Measurements from ENCODE around the gene FMNL2.

FMNL2 gene

GRCh38 chr2:152379089-152379488, 44.1 kb downstream of the FMNL2 start:
- no peak overlapping the region for H3K4me3 ChIP-seq (ENCODE audit: low read depth, low read length)
- no peak for DNase-seq (ENCODE audit: low read depth, low spot score)
- in situ Hi-C loops (cut with HindIII; ENCODE audit: low sequenced_read_pairs) = no loop called here
- no peak for TF ChIP-seq CTCF (IDR thresholded peaks at IDR 0.05; ENCODE audit: low read depth, low read length)

GRCh38 chr2:152380261-152381055, 45.5 kb downstream of the FMNL2 start:
- H3K4me3 ChIP-seq (ENCODE audit: low read depth, low read length) = no peak overlapping the region
- DNase-seq (ENCODE audit: low read depth, low spot score) = no peak
- no peak for TF ChIP-seq CTCF (IDR thresholded peaks at IDR 0.05; ENCODE audit: low read depth, low read length)
- in situ Hi-C loops (cut with HindIII; ENCODE audit: low sequenced_read_pairs) = no loop called here

- no peak for DNase-seq (ENCODE audit: low read depth, low spot score)
- H3K4me3 ChIP-seq (ENCODE audit: low read depth, low read length) = no peak overlapping the region
- in situ Hi-C loops (cut with HindIII; ENCODE audit: low sequenced_read_pairs) = no loop called here
- TF ChIP-seq CTCF (IDR thresholded peaks at IDR 0.05; ENCODE audit: low read depth, low read length) = no peak
Measured at GRCh38 chr2:152383702-152384101, 48.7 kb downstream of the FMNL2 start.

GRCh38 chr2:152384992-152385391, 50.0 kb downstream of the FMNL2 start:
- TF ChIP-seq CTCF (IDR thresholded peaks at IDR 0.05; ENCODE audit: low read depth, low read length) = no peak
- in situ Hi-C loops (cut with HindIII; ENCODE audit: low sequenced_read_pairs) = no loop called here
- no peak for DNase-seq (ENCODE audit: low read depth, low spot score)
- no peak overlapping the region for H3K4me3 ChIP-seq (ENCODE audit: low read depth, low read length)

GRCh38 chr2:152385650-152386049, 50.7 kb downstream of the FMNL2 start:
- TF ChIP-seq CTCF (IDR thresholded peaks at IDR 0.05; ENCODE audit: low read depth, low read length) = no peak
- in situ Hi-C loops (cut with HindIII; ENCODE audit: low sequenced_read_pairs) = no loop called here
- no peak overlapping the region for H3K4me3 ChIP-seq (ENCODE audit: low read depth, low read length)
- no peak for DNase-seq (ENCODE audit: low read depth, low spot score)

- no peak for TF ChIP-seq CTCF (IDR thresholded peaks at IDR 0.05; ENCODE audit: low read depth, low read length)
- H3K4me3 ChIP-seq (ENCODE audit: low read depth, low read length) = no peak overlapping the region
- in situ Hi-C loops (cut with HindIII; ENCODE audit: low sequenced_read_pairs) = no loop called here
- DNase-seq (ENCODE audit: low read depth, low spot score) = no peak
Measured at GRCh38 chr2:152386266-152386665, 51.3 kb downstream of the FMNL2 start.

Measured in astrocyte of the spinal cord (primary cell).